Glutamatergic neuron (in vitro differentiated cells): ENCODE data around the gene NUAK2. TPM values are rescaled to one million over a fixed set of nuclear protein-coding genes. Genes with fewer than 3 reads are reported as not detected.

Experiments used
- DNase-seq: peaks from one replicate; pipeline ENCODE4 v3.0.0; 2022
- H3K27ac Mint-ChIP-seq: one replicate; pipeline ENCODE4 v1.8.0; 2020; ENCODE audit warnings: mild to moderate bottlenecking, mixed read lengths, inconsistent platforms; ENCODE audit not compliant: unreplicated experiment
- H3K27me3 Mint-ChIP-seq: one replicate; pipeline ENCODE4 v1.8.0; 2020; ENCODE audit warnings: mild to moderate bottlenecking, moderate library complexity, mixed read lengths, inconsistent platforms; ENCODE audit not compliant: unreplicated experiment
- H3K36me3 Mint-ChIP-seq: one replicate; pipeline ENCODE4 v1.8.0; 2020; ENCODE audit warnings: mild to moderate bottlenecking, mixed read lengths, inconsistent platforms; ENCODE audit not compliant: unreplicated experiment
- H3K4me1 Mint-ChIP-seq: one replicate; pipeline ENCODE4 v1.8.0; 2020; ENCODE audit warnings: mild to moderate bottlenecking, low read depth, mixed read lengths, inconsistent platforms; ENCODE audit not compliant: unreplicated experiment
- H3K4me3 Mint-ChIP-seq: one replicate; pipeline ENCODE4 v1.8.0; 2020; ENCODE audit warnings: mild to moderate bottlenecking, mixed read lengths, inconsistent platforms; ENCODE audit not compliant: unreplicated experiment
- H3K9me3 Mint-ChIP-seq: one replicate; pipeline ENCODE4 v1.8.0; 2020; ENCODE audit warnings: mild to moderate bottlenecking, moderate library complexity, mixed read lengths, inconsistent platforms; ENCODE audit not compliant: unreplicated experiment
- CTCF ChIP-seq: fragments of 200-600 bp; sonication (generic); IDR thresholded peaks from one replicate; pipeline ENCODE4 v1.5.0; 2021; ENCODE audit not compliant: partially characterized antibody, unreplicated experiment
- total RNA-seq: library from RNA; stranded (reverse); fragmentation: NEBNext Ultra II Directional; extraction: Animal tissue kit (Norgen Biotek cat#: 25700); gene quantifications from one replicate; pipeline ENCODE4 v1.2.1, GENCODE V29; 2021; ENCODE audit not compliant: unreplicated experiment

The NUAK2 gene
- total RNA-seq, 1 donor from 2014 or later = 8.0 TPM

DNA sequence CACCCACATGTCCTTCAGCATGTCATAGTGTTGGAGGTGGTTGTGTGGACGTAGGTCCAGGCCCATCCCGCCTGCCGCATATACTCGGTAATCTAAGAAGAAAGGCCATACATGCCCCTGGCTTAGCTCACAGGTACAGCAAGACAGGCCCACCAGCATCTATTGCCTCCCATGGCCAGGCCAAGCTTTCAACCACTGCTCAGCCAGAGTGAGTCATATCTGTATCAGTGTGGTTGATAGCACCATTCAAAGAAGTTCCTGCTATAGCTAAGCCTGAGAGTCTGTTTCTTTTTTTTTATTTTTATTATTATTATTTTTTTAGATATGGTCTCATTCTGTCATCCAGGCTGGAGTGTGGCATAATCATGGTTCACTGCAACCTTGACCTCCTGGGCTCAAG, 18.2 kb upstream of the NUAK2 start:
- Mint-ChIP-seq H3K4me1 (peaks cover 17% of the 10 kb centered on the region), H3K27me3 (peaks cover 14% of the 10 kb centered on the region), H3K36me3 (no peaks in the 10 kb centered on the region), H3K9me3 (peaks cover 15% of the 10 kb centered on the region), H3K4me3 (no peak overlapping the region), H3K27ac (no peak overlapping the region)
- TF ChIP-seq CTCF = no peak
- no peak for DNase-seq

GRCh38 chr1:205339197-205339702, 17.7 kb upstream of the NUAK2 start:
- Mint-ChIP-seq H3K9me3 (peaks cover 11% of the 10 kb centered on the region), H3K27ac (no peak overlapping the region), H3K4me1 (peaks cover 12% of the 10 kb centered on the region), H3K27me3 (peaks cover 9% of the 10 kb centered on the region), H3K36me3 (no peaks in the 10 kb centered on the region), H3K4me3 (no peak overlapping the region)
- TF ChIP-seq CTCF = no peak
- no peak for DNase-seq

GRCh38 chr1:205338011-205338410, 16.5 kb upstream of the NUAK2 start:
- peaks cover 11% of the 10 kb centered on the region for H3K9me3 Mint-ChIP-seq
- H3K4me1 Mint-ChIP-seq = peaks cover 12% of the 10 kb centered on the region
- H3K4me3 Mint-ChIP-seq = no peak overlapping the region
- no peak overlapping the region for H3K27ac Mint-ChIP-seq
- no peaks in the 10 kb centered on the region for H3K36me3 Mint-ChIP-seq
- peaks cover 13% of the 10 kb centered on the region for H3K27me3 Mint-ChIP-seq
- DNase-seq = no peak
- no peak for TF ChIP-seq CTCF

GRCh38 chr1:205337481-205337880, 15.9 kb upstream of the NUAK2 start:
- H3K4me3 Mint-ChIP-seq = no peak overlapping the region
- TF ChIP-seq CTCF = no peak
- peaks cover 12% of the 10 kb centered on the region for H3K27me3 Mint-ChIP-seq
- H3K4me1 Mint-ChIP-seq = peaks cover 10% of the 10 kb centered on the region
- peaks cover 9% of the 10 kb centered on the region for H3K9me3 Mint-ChIP-seq
- no peak for DNase-seq
- H3K36me3 Mint-ChIP-seq = no peaks in the 10 kb centered on the region
- no peak overlapping the region for H3K27ac Mint-ChIP-seq

- no peak overlapping the region for H3K27ac Mint-ChIP-seq
- peaks cover 10% of the 10 kb centered on the region for H3K9me3 Mint-ChIP-seq
- peaks cover 13% of the 10 kb centered on the region for H3K27me3 Mint-ChIP-seq
- DNase-seq = peak; percentile 90
- no peak overlapping the region for H3K4me3 Mint-ChIP-seq
- no peaks in the 10 kb centered on the region for H3K36me3 Mint-ChIP-seq
- peaks cover 11% of the 10 kb centered on the region for H3K4me1 Mint-ChIP-seq
- TF ChIP-seq CTCF = peak; percentile 82
Measured at GRCh38 chr1:205335692-205336091, 14.1 kb upstream of the NUAK2 start.
